ENCODE measurements around the gene KRT72.
A peak's percentile ranks its signal among the peaks of the same experiment; 100 is the strongest.
"Not testable (repeated sequence)": the region's sequence is repeated elsewhere in the genome, so short reads cannot be mapped to it uniquely, and the experiment has no call there.

Gene KRT72

DNA sequence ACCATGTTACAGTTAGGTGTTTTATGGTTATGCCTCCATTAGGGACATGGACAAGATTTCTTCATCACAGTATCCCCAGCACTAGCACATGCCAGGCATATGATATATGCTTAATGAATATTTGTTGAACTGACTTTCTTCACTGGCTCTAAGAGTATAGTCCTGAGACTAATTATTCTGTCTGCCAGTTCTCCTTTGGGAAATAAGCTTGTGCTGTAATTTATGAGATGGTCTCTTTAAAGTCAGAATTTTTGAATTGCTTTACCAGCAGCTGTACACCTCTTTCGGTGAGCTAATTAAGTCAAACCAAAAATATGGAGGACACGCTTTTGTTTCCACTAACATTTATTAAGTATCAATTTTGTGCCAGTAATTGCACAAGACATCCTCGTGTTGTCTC lies 4.8 kb upstream of the KRT72 start:
- DNase-seq: no peak

DNA sequence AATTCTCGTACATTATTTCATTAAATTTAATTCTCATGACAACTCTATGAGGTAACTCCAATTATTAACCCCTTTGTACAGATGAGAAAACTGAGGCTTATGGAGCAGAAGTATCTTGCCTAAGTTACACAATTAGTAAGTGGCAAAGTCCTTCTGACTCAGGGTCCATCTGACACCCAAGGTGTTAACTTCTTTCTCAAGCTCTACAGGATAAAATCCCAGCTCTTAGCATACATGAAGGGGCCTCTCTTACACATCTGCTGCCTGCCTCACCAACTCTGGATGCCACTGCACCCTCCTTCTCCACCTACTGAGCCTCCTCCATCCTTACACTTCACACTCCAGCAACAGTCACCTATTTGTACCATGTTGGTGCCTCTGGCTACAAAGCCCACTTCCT lies 4.3 kb upstream of the KRT72 start:
- no peak for DNase-seq

DNA sequence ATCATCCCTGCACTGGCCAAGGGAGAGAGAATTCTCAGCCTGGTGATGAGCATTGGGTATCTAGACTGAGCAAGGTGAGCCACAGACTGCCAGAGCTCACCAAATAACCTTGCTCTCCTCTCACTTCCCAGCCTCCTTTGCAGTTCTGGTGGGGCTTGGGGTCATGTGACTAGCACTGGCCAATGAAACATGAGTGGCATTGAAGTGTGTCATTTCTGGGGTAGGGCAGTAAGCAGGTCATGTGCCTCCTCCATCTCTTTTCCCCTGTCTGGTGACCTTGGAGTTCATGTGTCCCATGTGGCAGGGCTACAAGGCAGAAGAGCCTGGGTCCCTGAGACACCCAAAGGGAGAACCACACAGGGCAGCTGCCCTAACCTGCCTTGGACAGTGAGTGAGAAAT lies 3.6 kb upstream of the KRT72 start:
- no peak for DNase-seq

DNA sequence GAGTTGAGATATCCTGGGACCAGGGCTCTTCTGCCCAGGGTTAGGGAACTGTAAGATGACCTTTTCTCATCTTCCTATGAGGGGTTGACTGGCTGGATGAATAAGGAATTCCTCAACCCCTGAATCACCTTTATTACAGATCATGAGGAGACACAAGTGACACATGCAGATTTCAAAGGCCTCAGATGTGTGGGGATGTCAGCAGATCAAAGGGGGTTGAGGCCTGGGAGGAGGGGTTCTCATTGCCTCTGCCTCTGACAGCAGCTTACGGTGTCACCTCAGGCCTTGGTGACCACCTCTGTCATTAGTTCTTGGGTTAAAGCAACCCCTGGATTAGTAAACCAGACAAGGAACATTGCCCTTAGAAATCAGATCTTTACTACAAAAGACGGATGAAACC lies 2.1 kb upstream of the KRT72 start:
- no peak for DNase-seq

DNA sequence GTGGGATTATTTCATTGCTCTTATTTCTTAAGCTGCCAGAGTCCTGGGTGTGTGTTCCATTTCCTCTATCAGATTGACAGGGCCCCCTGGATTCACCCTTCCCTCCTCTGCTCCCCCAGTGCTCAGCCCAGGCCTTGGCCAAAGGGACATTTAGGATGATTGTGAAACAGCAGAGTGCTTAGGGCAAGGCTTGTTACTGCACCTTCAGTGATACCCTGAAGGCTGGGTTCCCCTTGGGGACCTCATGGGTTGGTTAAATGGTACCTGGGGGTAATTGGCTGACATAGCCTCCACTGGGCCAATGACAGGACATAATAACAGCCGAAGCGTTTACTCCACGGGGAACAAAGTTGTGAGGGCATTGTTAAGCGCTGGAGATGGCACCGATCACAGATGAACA lies 1.3 kb upstream of the KRT72 start:
- no peak for DNase-seq

DNA sequence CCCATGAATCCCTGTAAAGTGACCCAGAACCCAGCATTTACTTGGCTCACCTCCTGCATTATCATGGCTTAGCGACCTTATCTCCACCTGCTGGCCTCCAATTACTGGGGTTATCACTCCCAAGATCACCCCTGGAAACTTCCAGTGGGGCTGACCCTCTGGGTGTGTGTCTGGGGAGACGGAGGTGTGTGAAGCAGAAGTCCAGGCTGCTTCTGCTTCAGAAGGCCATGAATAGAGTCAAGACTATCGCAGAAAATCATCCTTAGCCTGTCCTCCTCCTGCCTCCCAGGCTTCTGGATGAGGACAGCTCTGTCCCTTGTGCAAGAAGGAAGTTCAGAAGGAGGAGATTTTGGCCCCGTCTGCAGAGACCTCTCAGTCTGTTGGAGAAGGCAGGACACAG lies 408 bp upstream of the KRT72 start:
- DNase-seq: no peak

DNA sequence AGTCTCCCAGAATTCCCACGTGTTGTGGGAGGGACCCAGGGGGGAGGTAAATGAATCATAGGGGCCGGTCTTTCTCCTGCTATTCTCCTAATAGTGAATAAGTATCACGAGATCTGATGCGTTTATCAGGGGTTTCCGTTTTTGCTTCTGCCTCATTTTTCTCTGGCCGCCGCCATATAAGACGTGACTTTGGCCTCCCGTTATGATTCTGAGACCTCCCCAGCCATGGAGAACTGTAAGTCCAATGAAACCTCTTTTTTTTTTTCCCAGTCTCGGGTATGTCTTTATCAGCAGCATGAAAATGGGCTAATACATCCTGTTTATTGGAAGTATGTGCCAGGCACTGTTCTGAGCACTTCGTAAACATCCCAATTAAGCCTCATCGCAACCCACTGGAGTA lies 788 bp downstream of the KRT72 start:
- no peak for DNase-seq

DNA sequence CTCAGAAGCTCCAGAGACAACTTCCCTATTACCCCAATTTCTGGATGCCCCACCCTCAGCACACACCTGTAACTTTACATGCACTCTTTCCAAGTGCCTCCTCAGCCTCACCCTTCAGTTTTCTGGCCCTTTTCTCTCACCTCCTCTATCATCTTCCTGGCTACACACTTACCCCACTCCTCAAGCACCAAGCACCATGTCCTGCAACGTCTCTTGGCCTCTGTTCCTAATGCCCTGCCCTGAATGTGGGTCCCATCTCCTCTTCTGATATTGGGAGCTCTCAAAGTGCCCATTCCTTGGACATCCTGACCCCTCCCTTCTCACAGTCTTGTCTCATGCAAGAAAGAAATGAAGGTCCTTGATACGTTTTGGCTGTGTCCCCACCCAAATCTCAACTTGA lies 1.2 kb downstream of the KRT72 start:
- DNase-seq: no peak

DNA sequence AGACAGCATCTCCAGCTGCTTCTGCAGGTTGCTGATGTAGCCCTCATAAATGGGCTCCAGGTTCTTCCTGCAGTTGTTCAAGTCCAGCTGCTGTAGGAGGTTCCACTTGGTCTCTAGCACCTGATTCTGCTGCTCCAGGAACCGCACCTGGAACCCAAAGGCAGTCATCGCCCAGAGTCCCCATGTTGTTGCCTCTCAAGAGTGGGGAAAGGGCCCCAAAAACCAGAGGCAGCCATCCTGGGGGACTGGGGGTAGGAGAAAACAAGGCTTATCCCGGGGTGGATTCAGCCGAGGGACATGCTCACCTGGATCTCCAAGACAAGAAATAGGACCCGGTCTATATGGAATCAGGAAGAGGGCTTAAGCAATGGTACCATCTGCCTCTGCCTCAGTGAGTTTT lies 2.3 kb downstream of the KRT72 start:
- DNase-seq: no peak

DNA sequence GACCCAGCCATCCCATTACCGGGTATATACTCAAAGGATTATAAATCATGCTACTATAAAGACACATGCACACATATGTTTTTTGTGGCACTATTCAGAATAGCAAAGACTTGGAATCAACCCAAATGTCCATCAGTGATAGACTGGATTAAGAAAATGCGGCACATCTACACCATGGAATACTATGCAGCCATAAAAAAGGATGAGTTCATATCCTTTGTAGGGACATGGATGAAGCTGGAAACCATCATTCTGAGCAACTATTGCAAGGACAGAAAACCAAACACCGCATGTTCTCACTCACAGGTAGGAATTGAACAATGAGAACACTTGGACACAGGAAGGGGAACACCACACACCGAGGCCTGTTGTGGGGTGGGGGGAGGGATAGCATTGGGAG lies 7.0 kb downstream of the KRT72 start:
- DNase-seq: not testable (repeated sequence)

DNA sequence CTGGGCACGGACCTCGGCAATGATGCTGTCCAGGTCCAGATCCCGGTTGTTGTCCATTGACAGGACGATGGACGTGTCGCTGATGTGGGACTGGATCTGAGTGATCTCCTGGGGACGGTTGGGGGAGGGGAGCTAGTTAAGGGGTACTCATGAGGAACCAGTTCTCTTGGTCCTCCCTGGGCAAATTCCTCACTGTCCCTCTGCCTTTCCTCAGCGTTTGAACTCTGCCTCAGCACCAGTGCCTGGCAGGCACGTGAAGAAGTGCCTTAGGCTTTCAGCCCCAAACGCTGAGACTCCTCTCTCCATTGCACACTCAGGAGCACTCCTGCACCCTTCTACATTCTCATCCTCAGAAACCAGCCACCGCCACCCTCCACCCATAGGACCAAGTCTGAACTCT lies 9.7 kb downstream of the KRT72 start:
- no peak for DNase-seq

DNA sequence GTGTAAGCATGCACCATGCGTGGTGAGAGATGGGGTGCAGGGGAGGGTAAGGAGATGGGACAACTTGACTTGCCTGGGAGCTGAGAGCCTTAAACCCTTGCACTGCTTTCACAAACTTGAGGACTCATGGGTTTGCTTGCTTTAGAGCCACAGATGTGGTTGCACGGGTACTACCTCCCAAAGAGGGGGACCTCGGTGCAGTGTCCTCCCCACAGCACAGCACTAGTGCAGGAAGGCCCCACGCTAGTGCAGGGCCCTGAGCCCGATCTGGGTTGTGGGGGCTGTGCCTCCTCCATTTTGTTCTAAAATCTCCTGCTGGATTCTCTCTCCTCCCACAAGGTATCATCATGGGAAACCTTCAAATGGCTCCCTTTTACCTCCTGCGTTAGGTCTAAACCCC lies 11.2 kb downstream of the KRT72 start:
- DNase-seq: no peak

DNA sequence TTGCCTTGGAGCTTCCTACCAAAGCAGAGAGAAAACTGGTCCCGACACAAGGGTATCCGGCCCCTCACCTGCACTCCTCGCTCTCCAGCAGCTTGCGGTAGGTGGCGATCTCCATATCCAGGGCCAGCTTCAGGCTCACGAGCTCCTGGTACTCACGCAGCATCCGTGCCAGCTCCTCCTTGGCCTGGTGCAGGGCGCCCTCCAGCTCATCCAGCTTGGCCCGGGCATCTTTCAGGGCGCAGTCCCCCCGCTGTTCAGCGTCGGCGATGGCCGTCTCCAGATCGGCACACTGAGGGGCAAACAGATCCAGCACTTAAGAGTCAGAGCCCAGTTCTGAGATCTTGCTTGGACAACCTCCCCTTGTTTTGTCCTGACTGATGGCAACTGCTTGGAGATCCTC lies 13.7 kb downstream of the KRT72 start:
- DNase-seq: no peak

DNA sequence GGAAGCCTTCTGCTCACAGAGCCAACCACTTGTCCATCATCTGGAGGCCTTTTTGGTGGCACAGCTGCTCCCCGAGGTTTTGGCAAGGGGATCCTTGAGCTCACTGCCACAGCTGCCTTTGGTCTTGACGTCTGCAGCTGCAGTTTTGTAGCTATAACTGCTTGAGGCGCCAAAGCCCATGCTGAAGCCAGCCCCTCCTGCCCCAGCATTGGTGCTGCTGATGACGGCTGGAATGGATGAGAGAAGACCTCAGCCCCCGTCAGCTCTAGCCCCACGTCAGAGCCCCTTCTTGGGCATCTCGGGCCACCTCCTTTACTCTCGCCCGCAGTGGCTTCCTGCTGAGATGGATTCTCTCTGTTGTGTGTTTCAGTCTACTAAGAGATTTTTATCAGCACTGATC lies 15.3 kb downstream of the KRT72 start:
- DNase-seq: peak; percentile 6

DNA sequence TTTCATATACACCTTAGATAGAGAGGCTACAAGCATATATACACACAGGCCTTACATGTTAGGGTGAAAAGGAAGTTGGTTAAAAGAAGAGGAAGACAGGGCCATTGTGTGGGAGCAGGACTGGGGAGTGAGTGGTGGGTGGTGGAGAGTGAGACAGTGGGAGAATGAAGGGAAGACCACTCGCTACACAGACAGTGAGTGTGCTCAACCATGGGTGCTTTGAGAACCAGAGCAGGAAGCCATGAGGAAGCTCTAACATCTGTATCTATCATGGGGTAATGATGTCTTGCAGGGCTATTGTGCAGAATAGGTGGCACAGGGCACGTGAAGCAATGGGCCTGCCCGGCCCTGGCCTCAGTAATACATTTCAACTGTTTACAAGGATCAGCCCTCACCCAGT lies 16.2 kb downstream of the KRT72 start:
- no peak for DNase-seq

DNA sequence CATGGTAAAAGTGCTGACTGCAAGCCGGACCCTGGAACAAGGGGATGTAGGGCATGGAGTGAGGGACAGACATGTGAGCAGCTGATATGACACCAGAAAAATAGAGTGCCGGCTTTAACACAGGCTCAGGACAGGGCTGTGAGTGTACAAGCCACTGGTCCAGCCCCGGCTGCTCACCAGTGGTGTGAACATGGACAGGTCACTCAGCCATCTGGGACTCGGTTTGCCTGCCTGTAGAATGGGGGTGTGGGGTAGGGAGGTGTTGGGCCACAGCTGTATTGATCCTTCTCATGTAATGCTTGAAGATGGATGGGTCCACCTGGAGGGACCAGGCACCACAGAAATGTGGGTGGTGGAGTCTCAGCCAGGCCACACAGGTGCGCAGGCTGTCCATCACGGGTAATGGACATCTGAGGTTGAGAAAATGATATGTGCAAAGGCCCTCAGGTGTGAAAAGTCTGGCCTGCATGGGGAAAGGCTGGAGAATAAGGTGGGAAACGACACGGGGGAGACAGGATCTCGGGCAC lies 17.0 kb downstream of the KRT72 start:
- no peak for DNase-seq

DNA sequence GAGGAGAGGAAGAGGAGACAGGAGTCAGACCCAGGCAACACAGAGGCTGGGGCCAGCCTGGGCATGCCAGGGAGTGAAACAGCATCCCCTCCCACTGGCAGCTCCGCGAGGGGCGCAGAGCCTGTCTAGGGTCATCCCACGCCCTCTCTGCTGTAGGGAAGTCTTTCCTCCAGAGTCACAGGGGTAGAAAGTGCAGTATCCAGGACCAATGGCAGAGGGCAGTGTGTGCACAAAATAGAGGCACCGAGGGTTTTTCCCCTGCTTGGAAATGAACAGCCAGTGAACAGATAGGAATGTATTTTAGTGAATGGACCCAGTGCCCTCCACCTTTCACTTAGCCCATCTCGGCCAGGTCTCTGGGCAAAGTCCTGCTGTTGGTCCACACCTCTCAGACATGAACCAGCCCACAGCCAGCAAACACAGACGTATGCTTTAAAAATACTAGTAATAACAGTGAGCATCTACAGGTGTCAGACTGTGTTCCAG lies 18.2 kb downstream of the KRT72 start:
- peak; percentile 57 for DNase-seq

DNA sequence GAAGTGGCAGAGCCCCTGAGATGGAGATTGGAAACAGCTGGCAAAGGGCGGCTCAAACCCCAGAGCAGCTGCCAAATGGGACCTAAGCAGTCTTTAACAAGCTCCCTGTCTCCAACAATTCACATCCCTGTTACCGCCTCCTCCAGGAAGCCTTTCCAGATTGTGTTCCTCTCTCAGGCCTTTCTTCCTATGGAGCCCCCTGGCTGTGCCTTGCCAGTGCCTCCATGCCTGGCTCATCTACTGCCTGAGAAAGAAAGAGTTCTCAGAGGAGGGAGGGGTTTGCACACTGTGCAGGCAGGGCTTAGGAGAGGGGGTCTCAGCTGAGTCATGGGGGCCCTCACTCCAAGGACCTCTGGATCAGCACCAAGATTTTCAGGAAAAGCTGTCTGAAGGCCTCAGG lies 18.8 kb downstream of the KRT72 start:
- DNase-seq: no peak

DNA sequence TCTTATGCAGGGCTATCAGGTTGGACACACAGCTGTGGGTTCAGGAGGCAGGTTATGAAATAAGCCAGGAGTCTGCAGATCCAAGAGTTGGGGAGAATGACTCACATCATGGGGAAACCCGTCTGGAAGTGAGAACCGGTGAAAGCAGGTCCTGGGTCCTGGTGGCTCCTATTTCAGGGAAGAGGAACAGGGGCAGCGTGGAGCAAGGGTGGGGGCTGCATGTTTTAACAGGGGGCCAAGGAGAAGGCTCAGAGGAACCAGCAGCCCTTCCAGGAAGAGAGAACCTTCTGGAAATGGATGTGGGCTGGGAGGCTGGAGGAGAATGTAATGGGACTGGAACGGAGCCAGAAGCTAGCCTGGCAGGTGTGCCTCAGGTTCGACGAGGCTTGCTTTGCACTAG lies 19.8 kb downstream of the KRT72 start:
- no peak for DNase-seq

DNA sequence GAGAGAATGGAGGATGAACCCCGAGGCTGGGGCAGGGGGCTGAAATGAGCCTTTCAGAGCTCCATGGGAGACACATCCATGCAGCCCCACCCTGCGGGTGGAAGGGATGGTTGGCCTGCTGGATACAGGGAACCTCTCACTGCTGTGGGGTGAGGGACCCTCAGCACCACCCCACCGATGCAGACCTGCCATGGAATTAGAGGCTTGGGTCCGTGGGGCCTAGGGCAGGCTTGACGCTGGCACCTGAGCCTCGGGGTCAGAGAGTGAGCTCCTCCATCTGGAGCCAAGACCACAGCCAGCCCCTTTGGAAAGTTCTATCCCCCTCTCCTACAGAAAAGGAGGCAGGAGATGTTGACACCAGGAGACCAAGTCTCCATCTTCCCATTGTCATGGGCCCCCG lies 20.2 kb downstream of the KRT72 start:
- no peak for DNase-seq

DNA sequence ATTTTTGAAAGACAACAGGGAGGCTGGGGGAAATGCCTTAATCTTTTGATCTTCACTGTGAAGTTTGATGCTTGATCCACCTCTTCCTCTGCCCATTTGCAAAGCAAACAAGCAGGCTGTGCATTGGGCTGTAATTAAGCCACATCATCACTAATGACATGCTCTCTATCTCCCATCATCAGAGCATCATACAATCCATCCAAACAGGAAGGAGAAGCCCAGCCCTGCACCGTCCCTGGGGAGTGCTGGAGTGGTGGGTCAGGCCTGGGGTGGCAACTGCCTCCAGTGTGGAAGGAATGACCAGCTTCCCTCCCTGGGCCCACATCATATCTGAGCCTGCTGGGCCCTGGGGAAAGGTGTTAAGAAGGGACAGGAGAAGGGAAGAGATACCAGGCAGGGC lies 20.8 kb downstream of the KRT72 start:
- DNase-seq: no peak

DNA sequence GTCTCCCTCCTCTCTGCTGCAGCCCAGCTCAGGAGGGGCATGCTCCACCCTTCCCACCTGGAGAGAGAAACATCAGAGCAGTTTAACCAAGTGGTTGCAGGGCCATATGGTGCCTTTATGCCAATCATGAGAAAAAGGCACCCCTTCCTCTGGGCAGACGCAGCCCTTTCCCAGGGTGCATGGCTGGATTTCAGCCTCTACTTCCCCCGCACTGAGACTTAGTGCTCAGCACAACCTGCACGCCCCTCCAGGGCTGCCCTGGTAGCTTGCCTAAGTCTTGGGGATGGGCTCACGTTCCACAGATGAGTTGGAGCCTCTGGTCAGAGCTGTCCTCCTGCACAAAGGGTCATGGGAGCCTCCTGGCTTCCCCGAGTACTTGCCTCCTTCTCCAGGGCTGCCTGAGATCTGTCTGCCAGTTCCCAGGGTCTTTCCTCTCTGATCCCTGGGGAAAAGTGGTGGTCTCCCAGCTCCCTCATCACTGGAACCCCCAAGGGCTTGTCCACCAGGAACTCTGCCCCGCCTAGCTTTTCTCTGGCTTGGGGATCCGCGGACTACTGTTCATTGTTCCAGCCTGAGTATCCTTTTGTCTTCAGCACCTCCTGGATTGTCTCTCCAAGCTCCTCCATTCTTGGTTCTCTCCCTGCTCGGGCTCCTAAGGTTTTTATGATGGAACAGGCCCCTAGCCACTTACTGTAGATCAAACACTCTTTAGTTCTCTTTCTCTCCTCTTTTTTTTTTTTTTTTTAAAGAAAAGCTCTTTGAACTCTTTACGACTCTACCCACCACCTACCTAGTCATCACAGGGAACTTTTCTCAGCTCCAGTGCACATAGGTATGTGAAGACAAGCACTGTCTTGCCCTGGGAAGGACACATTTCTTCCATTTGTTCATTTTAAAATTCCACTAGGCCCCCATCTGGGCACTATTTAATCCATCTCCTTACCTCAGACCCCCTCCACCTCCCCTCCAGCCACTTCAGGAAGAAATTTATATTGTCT lies 21.5 kb downstream of the KRT72 start:
- no peak for DNase-seq

DNA sequence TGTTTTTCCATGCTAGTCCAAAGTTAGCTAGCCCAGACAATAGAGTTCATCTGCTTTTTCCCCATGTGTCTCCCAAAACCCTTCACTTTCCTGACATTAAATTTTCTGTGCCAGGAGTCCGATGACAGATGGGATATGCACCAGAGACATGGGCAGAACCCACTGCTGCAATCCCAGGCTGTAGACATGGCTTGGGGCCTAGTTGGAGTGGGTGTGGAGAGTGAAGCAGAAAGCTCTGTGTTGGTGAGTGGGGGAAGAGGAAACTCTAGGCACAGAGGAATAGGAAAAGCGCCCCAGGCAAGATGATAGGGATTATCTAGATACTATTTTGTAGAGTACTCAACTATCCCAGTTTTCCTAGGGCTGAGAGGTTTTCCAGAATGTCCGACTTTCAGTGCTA lies 22.8 kb downstream of the KRT72 start:
- DNase-seq: no peak

DNA sequence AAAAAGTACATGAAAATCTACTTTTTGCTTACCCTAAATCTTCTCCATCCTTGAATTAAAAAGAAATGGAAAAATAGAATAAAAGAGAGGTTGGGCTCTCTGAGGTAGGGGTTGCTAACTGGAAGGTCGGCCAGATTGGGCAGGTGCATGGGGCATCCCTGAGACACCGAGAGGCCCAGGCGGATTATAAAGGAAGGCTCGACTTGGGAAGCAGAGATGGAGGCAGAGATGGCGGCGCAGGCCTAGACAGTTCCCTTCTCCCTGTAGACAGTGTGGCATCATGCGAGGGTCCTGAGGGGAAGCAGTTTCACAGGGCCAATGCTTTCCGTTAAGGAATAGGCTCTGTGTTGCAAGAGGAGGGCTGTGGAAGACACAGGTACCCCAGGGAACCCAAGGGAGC lies 23.9 kb downstream of the KRT72 start:
- DNase-seq: no peak

DNA sequence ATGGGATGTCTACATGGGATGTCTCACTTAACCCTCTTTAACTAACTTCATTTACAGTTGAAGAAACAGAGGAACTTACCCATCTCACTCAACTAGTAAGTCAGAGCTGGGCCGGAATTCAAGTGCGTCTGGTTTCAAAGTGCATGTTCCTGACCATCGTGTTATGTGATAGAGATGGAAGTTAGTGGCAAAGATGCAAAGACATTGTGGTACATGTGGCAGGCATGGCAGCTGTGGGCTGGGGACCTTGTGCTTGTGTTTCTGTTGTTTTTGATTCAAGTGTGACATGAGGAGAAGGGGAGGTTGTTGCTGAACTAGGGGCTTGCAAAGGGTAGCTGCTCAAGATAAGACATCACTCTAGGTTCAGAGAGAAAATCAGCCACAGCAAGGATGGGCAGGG lies 25.3 kb downstream of the KRT72 start:
- no peak for DNase-seq
